ENCODE results near the gene UEVLD.
"Not testable (repeated sequence)": the region's sequence is repeated elsewhere in the genome, so short reads cannot be mapped to it uniquely, and the experiment has no call there.

The UEVLD gene

GRCh38 chr11:18594999-18595749 lies 6.6 kb upstream of the UEVLD start:
- no peak for TF ChIP-seq CTCF (IDR thresholded peaks at IDR 0.05; ENCODE audit: insufficient read depth, low read length, poor library complexity, severe bottlenecking)
- Histone ChIP-seq H3K27me3 (replicated peaks; ENCODE audit: control insufficient read depth, insufficient read depth, low read length) (no peaks in the 10 kb centered on the region), H3K36me3 (ENCODE audit: control insufficient read depth, insufficient read depth, low read length) (peaks cover 4% of the 10 kb centered on the region; the same call in 1 of the 2 replicates), H3K4me3 (replicated peaks; ENCODE audit: low read depth, low read length) (no peak overlapping the region)
- DNase-seq (ENCODE audit: extremely low read depth, insufficient read length) = no peak

DNA sequence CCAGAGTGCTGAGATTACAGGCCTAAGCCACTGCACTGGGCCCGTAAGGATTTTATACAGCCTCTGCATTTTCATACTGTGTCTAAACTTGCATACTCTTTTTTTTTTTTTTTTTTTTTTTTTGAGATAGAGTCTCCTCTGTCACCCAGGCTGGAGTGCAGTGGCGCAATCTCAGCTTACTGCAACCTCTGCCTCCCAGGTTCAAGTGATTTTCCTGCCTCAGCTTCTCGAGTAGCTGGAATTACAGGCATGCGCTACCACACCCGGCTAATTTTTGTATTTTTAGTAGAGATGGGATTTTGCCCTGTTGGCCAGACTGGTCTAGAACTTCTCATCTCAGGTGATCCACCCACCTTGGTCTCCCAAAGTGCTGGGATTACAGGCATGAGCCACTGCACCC lies 5.6 kb upstream of the UEVLD start:
- not testable (repeated sequence) for H3K27me3 ChIP-seq (replicated peaks; ENCODE audit: control insufficient read depth, insufficient read depth, low read length); DNase-seq (ENCODE audit: extremely low read depth, insufficient read length); H3K4me3 ChIP-seq (replicated peaks; ENCODE audit: low read depth, low read length); H3K36me3 ChIP-seq (ENCODE audit: control insufficient read depth, insufficient read depth, low read length)

GRCh38 chr11:18590571-18590970 lies 2.0 kb upstream of the UEVLD start:
- Histone ChIP-seq H3K27me3 (replicated peaks; ENCODE audit: control insufficient read depth, insufficient read depth, low read length) (no peaks in the 10 kb centered on the region), H3K36me3 (ENCODE audit: control insufficient read depth, insufficient read depth, low read length) (0 out of 2 replicates have a peak, but pooled peaks cover under 1% of the 10 kb centered on the region), H3K4me3 (replicated peaks; ENCODE audit: low read depth, low read length) (no peak overlapping the region)
- TF ChIP-seq CTCF (IDR thresholded peaks at IDR 0.05; ENCODE audit: insufficient read depth, low read length, poor library complexity, severe bottlenecking) = no peak
- DNase-seq (ENCODE audit: extremely low read depth, insufficient read length) = no peak

GRCh38 chr11:18581825-18582224 lies 6.7 kb downstream of the UEVLD start:
- no peaks in the 10 kb centered on the region for H3K36me3 ChIP-seq (ENCODE audit: control insufficient read depth, insufficient read depth, low read length)
- H3K27me3 ChIP-seq (replicated peaks; ENCODE audit: control insufficient read depth, insufficient read depth, low read length) = no peaks in the 10 kb centered on the region

GRCh38 chr11:18580113-18580766 lies 8.3 kb downstream of the UEVLD start:
- H3K4me3 ChIP-seq (replicated peaks; ENCODE audit: low read depth, low read length) = no peak overlapping the region
- no peak for DNase-seq (ENCODE audit: extremely low read depth, insufficient read length)
- H3K36me3 ChIP-seq (ENCODE audit: control insufficient read depth, insufficient read depth, low read length) = peaks cover 2% of the 10 kb centered on the region; the same call in 1 of the 2 replicates
- no peaks in the 10 kb centered on the region for H3K27me3 ChIP-seq (replicated peaks; ENCODE audit: control insufficient read depth, insufficient read depth, low read length)
- TF ChIP-seq CTCF (IDR thresholded peaks at IDR 0.05; ENCODE audit: insufficient read depth, low read length, poor library complexity, severe bottlenecking) = no peak

More at GRCh38 chr11:18581825-18582224, 6.7 kb downstream of the UEVLD start:
- no peak for DNase-seq (ENCODE audit: extremely low read depth, insufficient read length)
- no peak for TF ChIP-seq CTCF (IDR thresholded peaks at IDR 0.05; ENCODE audit: insufficient read depth, low read length, poor library complexity, severe bottlenecking)
- no peak overlapping the region for H3K4me3 ChIP-seq (replicated peaks; ENCODE audit: low read depth, low read length)

DNA sequence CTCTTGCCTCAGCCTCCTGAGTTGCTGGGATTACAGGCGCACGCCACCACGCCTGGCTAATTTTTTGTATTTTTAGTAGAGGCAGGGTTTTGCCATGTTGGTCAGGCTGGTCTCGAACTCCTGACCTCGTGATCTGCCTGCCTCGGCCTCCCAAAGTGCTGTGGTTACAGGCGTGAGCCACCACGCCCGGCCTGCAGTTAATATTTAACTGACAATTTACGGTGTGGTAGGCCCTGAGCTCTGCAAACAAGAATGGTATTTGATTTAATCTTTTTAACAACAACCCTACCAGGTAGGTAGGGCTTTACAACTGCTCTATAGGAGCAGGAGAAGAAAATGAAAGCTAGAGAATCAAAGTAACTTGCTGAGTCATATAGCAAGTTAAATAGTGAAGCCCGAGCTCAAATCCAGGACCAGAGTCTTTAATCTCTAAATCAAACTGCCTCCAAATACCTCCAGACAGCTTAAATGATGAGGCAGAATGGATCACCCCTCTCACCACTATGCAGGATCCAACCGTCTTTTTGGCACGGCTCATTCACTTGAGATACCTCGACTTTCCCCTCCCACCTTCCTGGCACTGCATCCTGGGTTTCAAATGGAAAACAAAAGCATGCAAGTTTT lies 9.4 kb downstream of the UEVLD start:
- no peak for TF ChIP-seq CTCF (IDR thresholded peaks at IDR 0.05; ENCODE audit: insufficient read depth, low read length, poor library complexity, severe bottlenecking)
- Histone ChIP-seq H3K4me3 (replicated peaks; ENCODE audit: low read depth, low read length) (no peak overlapping the region), H3K36me3 (ENCODE audit: control insufficient read depth, insufficient read depth, low read length) (peaks cover 2% of the 10 kb centered on the region), H3K27me3 (replicated peaks; ENCODE audit: control insufficient read depth, insufficient read depth, low read length) (no peaks in the 10 kb centered on the region)
- peak; percentile 7 for DNase-seq (ENCODE audit: extremely low read depth, insufficient read length)
